K562 (cell line): ENCODE measurements around the gene TAS2R41. TPM values are rescaled to one million over a fixed set of nuclear protein-coding genes. Genes with fewer than 3 reads are reported as not detected.
A peak's percentile ranks its signal among the peaks of the same experiment; 100 is the strongest.

ENCODE experiments used
- ARID3A ChIP-seq: IDR thresholded peaks from 2 replicates; pipeline ENCODE4 v1.6.1; 2012; ENCODE audit warnings: low read depth, low read length, improper control_type of control experiment, borderline replicate concordance
- CC2D1A ChIP-seq: fragments of 450-650 bp; IDR thresholded peaks from 2 replicates; pipeline ENCODE4 v1.6.1; 2017; ENCODE audit warnings: mild to moderate bottlenecking
- MEF2A ChIP-seq: IDR thresholded peaks from 2 replicates; pipeline ENCODE4 v1.6.1; 2011; ENCODE audit warnings: low read depth, mild to moderate bottlenecking, low read length, moderate library complexity; ENCODE audit not compliant: control insufficient read depth
- POLR2G ChIP-seq: fragments of 200-400 bp; formaldehyde crosslinking; IDR thresholded peaks from 2 replicates; pipeline ENCODE4 v1.6.1; 2017; ENCODE audit warnings: low read depth, mild to moderate bottlenecking, antibody characterized with exemption, low read length, moderate library complexity
- RBM15 ChIP-seq: fragments of 200-400 bp; formaldehyde crosslinking; IDR thresholded peaks from 2 replicates; pipeline ENCODE4 v1.6.1; 2018; ENCODE audit warnings: mild to moderate bottlenecking, low read length, moderate library complexity; ENCODE audit not compliant: insufficient read depth
- REST ChIP-seq, 2 experiments: fragments of 450-650 bp; formaldehyde crosslinking in 1 of 2; IDR thresholded peaks; 2 replicates each; pipeline versions ENCODE4 v1.4.0 to v1.6.1; 2014 to 2020; ENCODE audit warnings: mild to moderate bottlenecking in 2 of 2, borderline replicate concordance in 1 of 2, low read depth in 1 of 2
- SOX6 ChIP-seq: fragments of 450-650 bp; IDR thresholded peaks from 2 replicates; pipeline ENCODE4 v1.6.1; 2014; ENCODE audit warnings: mild to moderate bottlenecking
- ZBED1 ChIP-seq: IDR thresholded peaks from 2 replicates; pipeline ENCODE4 v1.6.1; 2014
- ZFP36 ChIP-seq: fragments of 150-350 bp; IDR thresholded peaks from 2 replicates; pipeline ENCODE4 v1.6.1; 2018; ENCODE audit warnings: low read length, low read depth; ENCODE audit not compliant: partially characterized antibody
- polyA plus RNA-seq, 8 experiments: library from polyadenylated mRNA; depleted of rRNA in 4 of 8; stranded (reverse) in 5 of 8; unstranded in 3 of 8; fragments of >200 nt; fragmentation: Nextera tagmentation in 2 of 8; fragmentation: Illumina TruSeq in 1 of 8; extraction: Ambion mirVana in 2 of 8; extraction: Trizol in 1 of 8; gene quantifications; 2 replicates each; pipeline versions ENCODE4 v1.2.1 to v1.2.3, GENCODE V29; 2011 to 2014; ENCODE audit warnings: inconsistent platforms in 1 of 8, missing spikeins in 1 of 8
- total RNA-seq, 7 experiments: library from RNA; depleted of rRNA in 6 of 7; stranded (reverse); fragments of >200 nt in 6 of 7; fragmentation: Illumina TruSeq in 2 of 7; extraction: Trizol in 2 of 7; gene quantifications; 2 replicates each; pipeline versions ENCODE4 v1.2.1 to v1.2.3, GENCODE V29; 2011 to 2021; ENCODE audit warnings: low replicate concordance in 1 of 7

Gene TAS2R41
- total and polyA plus RNA-seq, 9 of the 15 experiments (the other 6 are each of a cell fraction or from before 2014, with no cell fraction given): not detected

- TF ChIP-seq MEF2A (peak; percentile 93), POLR2G (no peak), REST (IDR thresholded peaks at IDR 0.05; ENCODE audit: borderline replicate concordance) (peak; percentile 82; the same call in 1 of the 2 replicates), REST (CRISPR knock-in tag; IDR thresholded peaks at IDR 0.05; ENCODE audit: low read depth) (no peak), ARID3A (no peak), RBM15 (no peak), ZFP36 (peak; percentile 12), SOX6 (no peak), CC2D1A (peak; percentile 57; the same call in 1 of the 2 replicates), ZBED1 (no peak)
These were observed 13.1 kb downstream of the TAS2R41 start (continued) for GRCh38 chr7:143490717-143491306.
